Skeletal muscle satellite cell (primary cell): ENCODE results near the gene SOCS7.

Experiments
- H3K27me3 ChIP-seq: 2 replicates; pipeline ENCODE4 v1.7.0; 2013; ENCODE audit warnings: low read length; ENCODE audit not compliant: control insufficient read depth, insufficient read depth
- H3K36me3 ChIP-seq: 2 replicates; pipeline ENCODE4 v1.7.0; 2013; ENCODE audit warnings: mild to moderate bottlenecking, control low read depth, low read length; ENCODE audit not compliant: insufficient read depth
- H3K4me1 ChIP-seq: 2 replicates; pipeline ENCODE4 v1.7.0; 2013; ENCODE audit warnings: low read length; ENCODE audit not compliant: control insufficient read depth, insufficient read depth
- H3K4me2 ChIP-seq: 2 replicates; pipeline ENCODE4 v1.7.0; 2013; ENCODE audit warnings: mild to moderate bottlenecking, low read length
- H3K4me3 ChIP-seq: 2 replicates; pipeline ENCODE4 v1.7.0; 2013; ENCODE audit warnings: low read length
- H3K9ac ChIP-seq: 2 replicates; pipeline ENCODE4 v1.7.0; 2013; ENCODE audit warnings: mild to moderate bottlenecking, low read depth, low read length, moderate library complexity
- H3K9me3 ChIP-seq: replicated peaks from 2 replicates; pipeline ENCODE4 v1.7.0; 2013; ENCODE audit warnings: mild to moderate bottlenecking, control low read depth, low read length

Gene SOCS7

DNA sequence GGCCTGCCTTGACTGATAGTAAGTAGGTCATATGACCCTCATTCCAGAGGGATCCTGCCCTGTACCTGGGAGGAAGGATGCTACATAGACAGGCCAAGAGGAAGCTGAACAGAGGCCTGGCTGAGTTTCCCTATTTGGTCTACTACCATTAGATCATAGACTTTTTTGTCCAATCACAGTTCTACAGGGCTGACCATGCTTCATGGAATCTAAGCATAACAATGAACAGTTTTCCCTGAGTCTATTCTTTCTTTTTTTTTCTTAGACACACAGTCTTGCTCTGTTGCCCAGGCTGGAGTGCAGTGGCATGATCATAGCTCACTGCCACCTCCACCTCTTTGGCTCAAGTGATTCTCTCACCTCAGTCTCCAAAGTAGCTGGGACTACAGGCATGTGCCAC lies 11.8 kb upstream of the SOCS7 start:
- H3K4me1 ChIP-seq: no peaks in the 10 kb centered on the region
- no peak overlapping the region for H3K4me2 ChIP-seq
- H3K9me3 ChIP-seq: no peaks in the 10 kb centered on the region
- H3K9ac ChIP-seq: no peak overlapping the region
- H3K4me3 ChIP-seq: no peak overlapping the region
- peaks cover 57% of the 10 kb centered on the region for H3K27me3 ChIP-seq
- H3K36me3 ChIP-seq: no peaks in the 10 kb centered on the region

DNA sequence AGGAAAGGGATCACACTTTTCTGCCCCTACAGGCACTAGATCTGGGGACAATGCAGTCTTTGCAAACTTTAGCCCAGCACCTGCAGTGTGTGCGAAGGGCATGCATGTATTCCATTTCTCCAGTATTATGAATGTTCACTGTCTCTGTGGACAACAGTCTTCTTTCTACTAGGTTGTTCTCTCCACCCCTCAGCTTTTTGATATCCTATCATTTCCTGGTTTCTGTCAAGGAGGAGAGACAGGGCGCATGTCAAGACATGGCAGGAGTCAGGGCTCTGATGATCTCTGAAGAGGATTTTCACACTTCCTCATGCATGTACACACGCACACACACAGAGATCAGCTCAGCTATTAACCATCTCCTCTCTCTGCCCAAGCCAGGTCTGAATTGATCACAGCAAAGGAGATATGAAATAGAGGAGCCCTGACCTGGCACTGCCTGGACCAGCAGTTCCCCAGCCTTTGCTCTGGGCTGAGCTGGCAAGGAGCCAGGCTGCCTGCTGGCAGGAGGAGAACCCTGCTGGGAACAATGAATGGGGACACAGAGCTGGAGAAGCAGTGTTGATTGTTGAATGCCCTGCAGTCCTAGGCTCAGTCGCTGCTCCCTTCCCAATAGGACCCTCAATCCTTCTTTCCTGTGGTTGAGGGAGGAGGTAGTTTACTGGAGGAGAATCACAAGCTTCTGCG lies 10.5 kb upstream of the SOCS7 start:
- Histone ChIP-seq H3K9me3 (no peaks in the 10 kb centered on the region), H3K36me3 (no peaks in the 10 kb centered on the region), H3K9ac (no peak overlapping the region), H3K4me2 (no peak overlapping the region), H3K27me3 (peaks cover 50% of the 10 kb centered on the region), H3K4me3 (no peak overlapping the region), H3K4me1 (no peaks in the 10 kb centered on the region)

DNA sequence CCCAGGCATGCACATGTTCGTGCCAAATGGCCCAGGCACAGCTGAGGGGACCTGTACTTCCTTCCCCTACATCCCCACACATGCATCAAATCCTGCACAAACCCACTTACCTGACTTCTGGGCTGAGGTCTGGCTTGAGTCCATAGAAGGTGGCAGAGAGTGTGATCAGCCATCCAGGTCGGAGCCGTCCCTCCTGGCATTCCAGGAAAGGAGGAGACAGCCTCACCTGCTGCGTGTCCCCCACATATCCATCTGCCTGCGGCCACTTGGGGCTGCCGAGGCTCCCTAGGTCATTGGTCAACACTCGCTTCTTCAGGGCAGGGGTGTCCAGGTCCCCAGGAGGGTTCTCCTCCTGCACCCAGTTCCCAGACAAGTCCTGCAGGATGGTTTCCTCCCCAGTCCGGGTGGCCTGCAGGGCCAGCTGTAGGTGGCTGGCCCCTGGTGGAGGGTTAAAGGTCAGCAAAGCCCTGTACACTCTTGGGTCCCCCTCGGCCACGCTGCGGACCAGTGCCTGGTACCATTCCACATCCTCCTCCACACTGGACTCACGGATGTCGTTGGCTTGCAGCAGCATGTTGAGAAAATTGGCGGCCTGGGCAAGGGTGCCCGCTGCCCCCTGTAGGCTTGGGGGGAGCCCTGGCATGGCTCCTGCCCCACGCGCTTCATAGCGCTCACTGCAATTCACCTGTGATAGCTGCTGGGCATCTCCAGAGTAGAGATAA lies 8.6 kb upstream of the SOCS7 start:
- Histone ChIP-seq H3K27me3 (peaks cover 36% of the 10 kb centered on the region), H3K4me3 (no peak overlapping the region), H3K4me2 (no peak overlapping the region), H3K4me1 (no peaks in the 10 kb centered on the region), H3K9ac (no peak overlapping the region), H3K9me3 (no peaks in the 10 kb centered on the region), H3K36me3 (no peaks in the 10 kb centered on the region)

DNA sequence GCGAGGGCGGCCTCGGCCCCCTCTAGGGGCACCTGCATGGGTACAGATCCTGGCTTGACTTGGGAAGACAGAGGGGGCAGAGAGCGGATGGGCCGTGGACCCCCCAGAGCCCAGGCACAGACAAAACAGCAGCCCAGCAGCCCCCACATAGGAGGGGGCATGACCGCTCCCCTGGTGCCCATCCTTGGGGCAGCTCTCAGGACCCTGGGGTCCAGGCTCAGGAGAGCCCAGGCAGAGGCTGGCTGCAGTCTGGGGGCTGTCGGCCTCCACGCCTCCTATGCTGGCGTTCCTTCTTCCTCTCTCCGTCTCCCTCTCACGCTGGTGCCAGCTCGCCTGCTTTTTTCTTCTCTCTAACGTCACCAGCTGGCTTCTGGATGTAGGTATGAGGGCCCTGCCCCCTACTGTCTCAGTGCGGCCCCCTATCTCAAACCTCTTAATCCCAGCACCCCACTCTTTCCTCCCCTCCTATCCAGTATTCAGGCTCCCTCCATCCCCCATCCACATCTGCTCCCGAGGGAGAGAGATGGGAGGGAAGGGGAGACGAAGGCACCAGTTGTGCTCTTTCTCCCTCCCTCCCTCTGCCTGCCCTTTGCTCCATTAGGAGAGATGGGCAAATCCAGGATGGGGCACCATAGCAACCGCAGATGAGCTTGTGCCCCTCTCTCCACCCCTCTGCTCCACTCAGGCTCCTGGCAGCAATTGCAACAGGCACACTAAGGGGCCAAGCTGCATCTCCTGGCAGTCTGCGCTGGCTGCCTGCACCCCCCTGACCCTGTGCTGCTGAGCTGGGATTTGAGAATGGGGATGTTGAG lies 7.8 kb upstream of the SOCS7 start, which contains the start of gene GPR179:
TSS of gene GPR179 (minus strand) at position 349 of the 812 bp plus-strand sequence. CDS start at position 182, 167 bp downstream.
- no peaks in the 10 kb centered on the region for H3K36me3 ChIP-seq
- no peak within 1 kb of the TSS for H3K9ac ChIP-seq
- H3K4me1 ChIP-seq: no peaks in the 10 kb centered on the region
- H3K4me2 ChIP-seq: no peak within 1 kb of the TSS
- H3K9me3 ChIP-seq: no peaks in the 10 kb centered on the region
- H3K4me3 ChIP-seq: no peak within 1 kb of the TSS
- peaks cover 29% of the 10 kb centered on the region for H3K27me3 ChIP-seq

DNA sequence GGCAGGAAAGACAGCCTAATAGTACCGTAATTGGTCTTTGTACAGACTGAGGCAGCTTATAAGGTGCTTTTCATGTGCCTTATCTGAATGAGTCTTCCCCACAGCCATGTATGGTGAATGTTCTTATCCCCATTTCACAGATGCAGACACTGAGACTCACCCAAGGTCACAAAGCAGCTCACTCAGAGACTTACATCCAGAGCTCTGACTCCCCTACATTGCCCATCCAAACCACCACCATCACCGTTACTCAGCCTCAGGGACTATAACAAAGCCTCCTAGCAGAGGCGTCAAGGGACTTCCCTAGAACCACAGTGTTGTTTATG lies 7.3 kb upstream of the SOCS7 start:
- Histone ChIP-seq H3K36me3 (no peaks in the 10 kb centered on the region), H3K9ac (no peak overlapping the region), H3K27me3 (peaks cover 24% of the 10 kb centered on the region), H3K4me2 (no peak overlapping the region), H3K4me1 (no peaks in the 10 kb centered on the region), H3K4me3 (no peak overlapping the region), H3K9me3 (no peaks in the 10 kb centered on the region)

DNA sequence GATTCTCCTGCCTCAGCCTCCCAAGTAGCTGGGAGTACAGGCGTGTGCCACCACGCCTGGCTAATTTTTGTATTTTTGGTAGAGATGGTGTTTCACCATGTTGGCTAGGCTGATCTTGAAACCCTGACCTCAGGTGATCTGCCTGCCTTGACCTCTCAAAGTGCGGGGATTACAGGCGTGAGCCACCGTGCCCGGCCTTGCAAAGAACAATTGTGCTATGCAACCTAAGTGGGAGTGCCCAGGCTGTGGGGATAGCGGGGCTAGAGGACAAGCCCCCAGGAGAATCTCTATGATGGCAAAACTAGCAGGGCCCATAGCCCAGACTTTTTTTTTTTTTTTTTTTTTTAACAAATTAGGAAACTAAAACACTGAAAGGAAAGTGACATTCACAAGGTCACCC lies 5.9 kb upstream of the SOCS7 start:
- Histone ChIP-seq H3K9ac (no peak overlapping the region), H3K4me3 (no peak overlapping the region), H3K9me3 (no peaks in the 10 kb centered on the region), H3K27me3 (peaks cover 18% of the 10 kb centered on the region), H3K4me1 (no peaks in the 10 kb centered on the region), H3K36me3 (no peaks in the 10 kb centered on the region), H3K4me2 (no peak overlapping the region)

DNA sequence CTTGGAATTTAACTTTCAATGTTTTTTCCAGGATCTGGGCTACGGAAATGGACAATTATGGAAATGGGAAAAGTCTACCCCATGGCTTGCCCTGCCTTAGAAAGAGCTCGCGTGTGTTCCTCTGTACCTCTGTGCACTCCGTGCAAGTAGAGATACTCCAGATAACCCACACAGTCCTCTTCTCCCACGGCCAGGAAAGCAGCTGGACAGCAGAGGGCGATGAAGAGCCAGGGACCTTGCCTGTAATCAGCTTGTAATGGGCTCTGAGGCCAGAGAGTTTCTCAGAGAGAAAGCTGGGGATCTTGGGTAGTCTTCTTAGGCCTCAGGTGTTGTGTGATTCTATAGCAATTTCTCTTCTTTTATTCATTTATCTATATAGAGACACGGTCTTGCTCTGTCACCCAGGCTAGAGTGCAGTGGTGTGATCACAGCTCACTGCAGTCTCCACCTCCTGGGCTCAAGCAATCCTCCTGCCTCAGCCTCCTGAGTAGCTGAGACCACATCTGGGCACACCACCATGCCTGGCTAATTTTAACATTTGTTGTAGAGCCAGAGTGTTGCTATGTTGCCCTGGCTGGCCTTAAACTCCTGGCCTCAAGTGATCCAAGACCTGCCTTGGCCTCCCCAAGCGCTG lies 2.4 kb upstream of the SOCS7 start:
- no peak overlapping the region for H3K4me2 ChIP-seq
- H3K9me3 ChIP-seq: no peaks in the 10 kb centered on the region
- H3K27me3 ChIP-seq: peaks cover 4% of the 10 kb centered on the region
- peaks cover 17% of the 10 kb centered on the region for H3K4me1 ChIP-seq
- no peak overlapping the region for H3K9ac ChIP-seq
- H3K4me3 ChIP-seq: no peak overlapping the region
- H3K36me3 ChIP-seq: no peaks in the 10 kb centered on the region

DNA sequence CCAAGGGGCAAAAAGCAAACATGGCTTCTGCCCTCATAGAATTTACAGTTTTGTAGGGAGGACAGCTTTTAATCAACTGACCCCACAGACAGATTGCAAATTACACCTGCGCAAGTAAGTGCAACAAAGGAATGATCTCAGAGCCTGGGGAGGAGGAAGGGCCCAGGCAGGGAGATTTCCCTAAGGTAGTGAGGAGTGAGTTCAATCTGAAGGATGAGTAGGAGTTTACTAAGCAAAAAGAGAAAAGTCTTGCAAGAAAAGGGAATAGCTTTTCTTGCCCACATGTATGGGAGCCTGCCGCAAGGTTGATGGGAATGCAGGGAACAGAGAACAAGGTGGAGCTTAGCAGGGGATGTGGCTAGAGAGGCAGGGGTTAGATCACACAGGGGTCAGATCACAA lies 1.6 kb upstream of the SOCS7 start:
- H3K27me3 ChIP-seq: no peaks in the 10 kb centered on the region
- no peaks in the 10 kb centered on the region for H3K36me3 ChIP-seq
- no peak overlapping the region for H3K9ac ChIP-seq
- no peak overlapping the region for H3K4me3 ChIP-seq
- no peaks in the 10 kb centered on the region for H3K9me3 ChIP-seq
- peaks cover 19% of the 10 kb centered on the region for H3K4me1 ChIP-seq
- H3K4me2 ChIP-seq: no peak overlapping the region

DNA sequence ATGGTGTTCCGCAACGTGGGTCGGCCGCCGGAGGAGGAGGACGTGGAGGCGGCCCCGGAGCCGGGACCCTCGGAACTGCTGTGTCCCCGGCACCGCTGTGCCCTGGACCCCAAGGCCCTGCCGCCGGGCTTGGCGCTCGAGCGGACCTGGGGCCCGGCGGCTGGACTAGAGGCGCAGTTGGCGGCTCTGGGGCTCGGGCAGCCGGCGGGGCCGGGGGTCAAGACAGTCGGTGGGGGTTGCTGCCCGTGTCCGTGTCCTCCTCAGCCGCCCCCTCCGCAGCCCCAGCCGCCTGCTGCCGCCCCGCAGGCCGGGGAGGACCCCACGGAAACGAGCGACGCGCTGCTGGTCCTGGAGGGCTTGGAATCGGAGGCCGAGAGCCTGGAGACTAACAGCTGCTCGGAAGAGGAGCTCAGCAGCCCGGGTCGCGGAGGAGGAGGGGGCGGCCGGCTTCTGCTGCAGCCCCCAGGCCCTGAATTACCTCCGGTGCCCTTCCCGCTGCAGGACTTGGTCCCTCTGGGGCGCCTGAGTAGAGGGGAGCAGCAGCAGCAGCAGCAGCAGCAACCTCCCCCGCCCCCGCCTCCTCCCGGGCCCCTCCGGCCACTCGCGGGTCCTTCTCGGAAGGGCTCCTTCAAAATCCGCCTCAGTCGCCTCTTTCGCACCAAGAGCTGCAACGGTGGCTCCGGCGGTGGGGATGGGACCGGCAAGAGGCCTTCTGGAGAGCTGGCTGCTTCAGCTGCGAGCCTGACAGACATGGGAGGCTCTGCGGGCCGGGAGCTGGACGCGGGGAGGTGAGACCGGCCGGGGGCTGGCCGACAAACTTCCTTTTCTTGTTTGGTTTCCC lies 821 bp downstream of the SOCS7 start:
- Histone ChIP-seq H3K27me3 (no peaks in the 10 kb centered on the region), H3K4me1 (peaks cover 23% of the 10 kb centered on the region), H3K4me3 (peak overlapping the region; percentile 83), H3K4me2 (peak overlapping the region; percentile 88), H3K9ac (peak overlapping the region; percentile 81), H3K36me3 (no peaks in the 10 kb centered on the region), H3K9me3 (no peaks in the 10 kb centered on the region)

DNA sequence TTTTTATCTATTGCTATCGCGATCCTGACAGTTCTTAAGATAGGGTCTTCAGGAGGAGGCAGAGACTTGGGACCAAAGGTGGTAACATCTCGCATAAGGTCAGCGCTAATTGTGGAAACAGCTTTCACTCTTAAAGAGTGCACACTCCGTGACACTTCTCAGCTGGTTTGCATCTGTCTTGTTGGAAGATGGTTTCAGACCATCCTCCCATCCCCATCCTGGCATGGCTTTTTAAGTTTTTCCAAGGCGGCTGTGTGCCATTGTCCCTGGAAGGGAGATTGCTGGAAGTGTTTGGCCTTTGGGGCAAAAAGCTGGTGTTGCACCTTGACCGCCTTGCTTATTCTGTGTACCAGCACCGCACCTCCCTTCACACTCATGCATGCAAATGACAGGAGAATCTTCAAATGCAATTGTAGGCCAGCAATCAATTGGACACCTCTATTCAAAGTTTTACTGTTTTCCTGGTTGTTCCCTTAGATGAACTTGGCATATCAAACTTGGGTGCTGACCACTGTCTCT lies 1.5 kb downstream of the SOCS7 start:
- no peaks in the 10 kb centered on the region for H3K36me3 ChIP-seq
- peak overlapping the region; percentile 83 for H3K4me3 ChIP-seq
- H3K4me2 ChIP-seq: peak overlapping the region; percentile 88
- peak overlapping the region; percentile 81 for H3K9ac ChIP-seq
- peaks cover 30% of the 10 kb centered on the region for H3K4me1 ChIP-seq
- H3K27me3 ChIP-seq: no peaks in the 10 kb centered on the region
- no peaks in the 10 kb centered on the region for H3K9me3 ChIP-seq
